HCT116 (cell line): Measurements from ENCODE around the gene CNFN. TPM values are rescaled to one million over a fixed set of nuclear protein-coding genes. Genes with fewer than 3 reads are reported as not detected.

Experiments used
- ATAC-seq: fragments of 200-7000 bp; cut with Tn5 transposase; 2 replicates; pipeline ENCODE4 v1.9.1; 2020; ENCODE audit warnings: mild to moderate bottlenecking, moderate library complexity
- BruUV-seq: library from RNA; stranded (reverse); fragments of 400-500 nt; replicated peaks from 2 replicates; lab custom pipeline; 2021; lab: Mats Ljungman, UMichigan
- CTCF ChIA-PET: fragments of 300-600 bp; sonication (Branson Sonifier 250); formaldehyde crosslinking; loops from one replicate; lab custom pipeline; 2021; ENCODE audit warnings: antibody characterized with exemption; lab: Charles Lee
- POLR2A ChIA-PET: fragments of 300-600, 350-600 bp; sonication (Branson Sonifier 250); formaldehyde crosslinking; loops from one replicate; lab custom pipeline; 2021; ENCODE audit warnings: antibody characterized with exemption; lab: Charles Lee
- RAD21 ChIA-PET, 2 experiments: fragments of 300-600 bp; sonication (Branson Sonifier 250); formaldehyde crosslinking; loops; one replicate each; lab custom pipeline; 2023; ENCODE audit warnings: low total read pairs in 2 of 2; ENCODE audit not compliant: uncharacterized antibody in 2 of 2, unreplicated experiment in 2 of 2, low non-redundant PET in 1 of 2; lab: Charles Lee
- DNase-seq: peaks from one replicate; pipeline ENCODE4 v3.0.0-alpha.2; 2010; ENCODE audit warnings: low read depth, low spot score
- H2AFZ ChIP-seq: fragments of 200-600 bp; shearing (Covaris generic), sonication (generic); 2 replicates; pipeline ENCODE4 v1.6.1; 2017; ENCODE audit warnings: low read depth, mixed run types, mixed read lengths, antibody characterized with exemption, low read length; ENCODE audit not compliant: poor library complexity, severe bottlenecking
- H3K27ac ChIP-seq: 2 replicates; pipeline ENCODE4 v1.5.1; 2012; ENCODE audit warnings: low read depth, low read length
- H3K27me3 ChIP-seq: fragments of 200-600 bp; sonication (generic); 2 replicates; pipeline ENCODE4 v1.6.1; 2016; ENCODE audit warnings: mixed run types, low read length, mixed read lengths; ENCODE audit not compliant: insufficient read depth
- H3K36me3 ChIP-seq, 2 experiments: fragments of 200-500 bp in 1 of 2; fragments of 200-600 bp in 1 of 2; sonication (Bioruptor generic) in 1 of 2; sonication (generic) in 1 of 2; 2 replicates each; pipeline versions ENCODE4 v1.5.1 to v1.6.1; 2014 to 2016; ENCODE audit warnings: low read length in 2 of 2, inconsistent platforms in 1 of 2, mixed read lengths in 1 of 2, mixed run types in 1 of 2; ENCODE audit not compliant: insufficient read depth in 2 of 2, control insufficient read depth in 1 of 2
- H3K4me1 ChIP-seq, 2 experiments: fragments of 200-600 bp in 1 of 2; sonication (generic) in 1 of 2; 2 replicates each; pipeline versions ENCODE4 v1.5.1 to v1.6.1; 2012 to 2017; ENCODE audit warnings: low read length in 2 of 2, inconsistent platforms in 1 of 2, mild to moderate bottlenecking in 1 of 2, mixed read lengths in 1 of 2, mixed run types in 1 of 2, moderate library complexity in 1 of 2; ENCODE audit not compliant: insufficient read depth in 2 of 2, control insufficient read depth in 1 of 2
- H3K4me2 ChIP-seq: fragments of 200-600 bp; sonication (generic); 2 replicates; pipeline ENCODE4 v1.6.1; 2017; ENCODE audit warnings: mixed run types, low read length, mixed read lengths
- H3K4me3 ChIP-seq, 2 experiments: fragments of 200-600 bp in 1 of 2; sonication (generic) in 1 of 2; replicated peaks in 1 of 2; 2 replicates each; pipeline ENCODE4 v1.5.1; 2011 to 2016; ENCODE audit warnings: low read length in 2 of 2, control low read depth in 1 of 2, low read depth in 1 of 2, mild to moderate bottlenecking in 1 of 2, mixed read lengths in 1 of 2, mixed run types in 1 of 2
- H3K79me2 ChIP-seq: fragments of 200-600 bp; sonication (generic); 2 replicates; pipeline ENCODE4 v1.6.1; 2017; ENCODE audit warnings: mild to moderate bottlenecking, mixed run types, low read length, moderate library complexity, mixed read lengths; ENCODE audit not compliant: insufficient read depth
- H3K9ac ChIP-seq: fragments of 200-600 bp; sonication (generic); 2 replicates; pipeline ENCODE4 v1.6.1; 2016; ENCODE audit warnings: low read length, mixed read lengths
- H3K9me2 ChIP-seq: fragments of 200-600 bp; sonication (generic), shearing (Covaris generic); 2 replicates; pipeline ENCODE4 v1.6.1; 2017; ENCODE audit warnings: mixed run types, mild to moderate bottlenecking, moderate library complexity; ENCODE audit not compliant: insufficient read depth
- H3K9me3 ChIP-seq, 2 experiments: fragments of 200-500 bp in 1 of 2; fragments of 200-600 bp in 1 of 2; sonication (Bioruptor generic) in 1 of 2; sonication (generic) in 1 of 2; 2 replicates each; pipeline ENCODE4 v1.6.1; 2014 to 2017; ENCODE audit warnings: low read length in 2 of 2, mixed read lengths in 2 of 2, inconsistent platforms in 1 of 2, low read depth in 1 of 2, mild to moderate bottlenecking in 1 of 2, mixed run types in 1 of 2, moderate library complexity in 1 of 2; ENCODE audit not compliant: control insufficient read depth in 1 of 2, insufficient read depth in 1 of 2
- H4K20me1 ChIP-seq: fragments of 200-600 bp; sonication (generic), shearing (Covaris generic); 2 replicates; pipeline ENCODE4 v1.6.1; 2017; ENCODE audit warnings: mixed run types, mild to moderate bottlenecking, moderate library complexity; ENCODE audit not compliant: insufficient read depth
- ATF3 ChIP-seq: IDR thresholded peaks from 2 replicates; pipeline ENCODE4 v1.6.1; 2012
- CEBPB ChIP-seq: IDR thresholded peaks from 2 replicates; pipeline ENCODE4 v1.6.1; 2012; ENCODE audit warnings: low read depth
- CTCF ChIP-seq, 3 experiments: fragments of 200-600 bp in 1 of 3; sonication (generic) in 1 of 3; IDR thresholded peaks in 2 of 3; conservative IDR thresholded peaks in 1 of 3; 2 replicates each; pipeline ENCODE4 v1.5.1; 2012 to 2017; ENCODE audit warnings: low read depth in 2 of 3, low read length in 2 of 3, antibody characterized with exemption in 1 of 3, borderline replicate concordance in 1 of 3, control low read depth in 1 of 3, mild to moderate bottlenecking in 1 of 3, mixed read lengths in 1 of 3, mixed run types in 1 of 3, moderate library complexity in 1 of 3; ENCODE audit not compliant: insufficient read depth in 1 of 3
- EGR1 ChIP-seq: IDR thresholded peaks from 2 replicates; pipeline ENCODE4 v1.6.1; 2012; ENCODE audit warnings: low read depth
- ELF1 ChIP-seq: IDR thresholded peaks from 2 replicates; pipeline ENCODE4 v1.6.1; 2012; ENCODE audit warnings: low read depth, borderline replicate concordance
- FOSL1 ChIP-seq: IDR thresholded peaks from 2 replicates; pipeline ENCODE4 v1.6.1; 2012; ENCODE audit warnings: low read depth
- MAX ChIP-seq: IDR thresholded peaks from 2 replicates; pipeline ENCODE4 v1.6.1; 2012
- POLR2A ChIP-seq: IDR thresholded peaks from 2 replicates; pipeline ENCODE4 v1.7.0; 2011; ENCODE audit warnings: borderline replicate concordance; ENCODE audit not compliant: insufficient read depth, insufficient read length; ENCODE audit errors: extremely low read depth
- POLR2AphosphoS5 ChIP-seq: IDR thresholded peaks from 2 replicates; pipeline ENCODE4 v1.6.1; 2011; ENCODE audit warnings: mild to moderate bottlenecking, low read depth, low read length, moderate library complexity
- RAD21 ChIP-seq: IDR thresholded peaks from 2 replicates; pipeline ENCODE4 v1.6.1; 2012; ENCODE audit warnings: low read depth, mild to moderate bottlenecking
- SIN3A ChIP-seq: IDR thresholded peaks from 2 replicates; pipeline ENCODE4 v1.6.1; 2012; ENCODE audit warnings: low read depth
- SP1 ChIP-seq: IDR thresholded peaks from 2 replicates; pipeline ENCODE4 v1.6.1; 2012; ENCODE audit warnings: low read depth
- SRF ChIP-seq: IDR thresholded peaks from 2 replicates; pipeline ENCODE4 v1.6.1; 2012; ENCODE audit warnings: low read depth
- TCF7L2 ChIP-seq: IDR thresholded peaks from 2 replicates; pipeline ENCODE4 v1.7.0; 2011; ENCODE audit warnings: borderline replicate concordance, inconsistent platforms; ENCODE audit not compliant: insufficient read depth, insufficient read length; ENCODE audit errors: extremely low read depth
- YY1 ChIP-seq: IDR thresholded peaks from 2 replicates; pipeline ENCODE4 v1.6.1; 2011; ENCODE audit warnings: low read length, low read depth, moderate library complexity, mild to moderate bottlenecking; ENCODE audit not compliant: insufficient replicate concordance; ENCODE audit errors: extremely low read depth
- ZBTB33 ChIP-seq: IDR thresholded peaks from 2 replicates; pipeline ENCODE4 v1.6.1; 2011; ENCODE audit warnings: mild to moderate bottlenecking, low read length, moderate library complexity; ENCODE audit not compliant: insufficient replicate concordance; ENCODE audit errors: extremely low read depth
- ZFX ChIP-seq: fragments of 450-650 bp; IDR thresholded peaks from 2 replicates; pipeline ENCODE4 v1.6.1; 2017
- intact Hi-C: fragments of 100-400 bp; cut with micrococcal nuclease; formaldehyde crosslinking; loops from 2 replicates; pipeline ENCODE4 v1.10.0; 2022
- total RNA-seq: library from RNA; stranded (reverse); gene quantifications from one replicate; pipeline ENCODE4 v1.2.1, GENCODE V29; 2021; ENCODE audit not compliant: unreplicated experiment

Gene CNFN
- total RNA-seq, 1 experiment from 2014 or later, result 13.9 TPM

DNA sequence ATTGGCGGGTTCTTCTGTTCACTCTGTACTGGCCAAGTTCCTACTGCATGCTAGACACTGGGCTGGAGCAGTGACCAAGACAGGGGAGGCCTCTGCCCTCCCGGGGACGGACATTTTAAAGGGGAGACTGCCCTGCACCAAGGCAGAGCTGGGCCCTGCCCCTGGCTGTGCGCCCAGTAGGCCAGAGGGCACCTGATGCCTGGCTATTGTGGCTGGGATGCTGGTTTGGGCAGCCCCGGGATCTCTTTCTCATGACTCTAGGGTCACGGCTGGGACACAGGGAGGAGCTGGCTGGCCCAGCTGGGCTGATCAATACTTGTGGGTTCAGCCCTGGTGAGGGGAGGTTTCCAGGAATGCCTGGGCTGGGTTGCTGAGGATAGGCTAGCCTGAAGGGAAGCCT lies 19.4 kb upstream of the CNFN start:
- Histone ChIP-seq H3K9me2 (no peaks in the 10 kb centered on the region), H3K4me2 (no peak overlapping the region), H3K4me1 (peaks cover 14 to 21% of the 10 kb centered on the region in 2 experiments), H3K9me3 (no peaks in the 10 kb centered on the region), H2AFZ (no peak overlapping the region), H3K79me2 (peaks cover 2% of the 10 kb centered on the region; the same call in 1 of the 2 replicates), H3K4me3 (no peak overlapping the region), H3K27me3 (no peaks in the 10 kb centered on the region), H3K27ac (no peak overlapping the region), H3K36me3 (no peaks in the 10 kb centered on the region; a peak in 1 of 4 replicates), H3K9ac (no peak overlapping the region), H4K20me1 (no peaks in the 10 kb centered on the region)
- CTCF ChIA-PET, result interaction anchor here (1.3 to 1.4 kb wide), 2 partner anchors 11 to 13 kb away, joined by 3 read pairs; no protein-coding TSS in a partner anchor
- RAD21 ChIA-PET, result no interaction called here
- BruUV-seq, result no TSS peak
- no peak for DNase-seq
- TF ChIP-seq RAD21 (no peak), MAX (no peak), ATF3 (no peak), TCF7L2 (no peak), SIN3A (no peak), POLR2A (no peak), POLR2AphosphoS5 (no peak), YY1 (no peak), ZFX (no peak), CEBPB (no peak), CTCF (IDR thresholded peaks at IDR 0.05 in 2 of 3, conservative IDR thresholded peaks at IDR 0.05 in 1 of 3; ENCODE audit: borderline replicate concordance in 1 of 3, insufficient read depth in 1 of 3, low read depth in 2 of 3, low read length in 2 of 3) (no peak), ELF1 (no peak), SRF (no peak), EGR1 (no peak), ZBTB33 (no peak), SP1 (no peak), FOSL1 (no peak)
- ATAC-seq, result 0 out of 2 replicates have a peak, but pooled peaks have one; percentile 12
- POLR2A ChIA-PET, result no interaction called here
- intact Hi-C loops, result no loop called here
